WTC11 (cell line): ENCODE measurements around the gene PKP1. TPM values are rescaled to one million over a fixed set of nuclear protein-coding genes. Genes with fewer than 3 reads are reported as not detected.

Experiments used
- ATAC-seq: fragments of 200-7000 bp; cut with Tn5 transposase; 2 replicates; pipeline ENCODE4 v1.10.0; 2021; ENCODE audit warnings: mild to moderate bottlenecking, moderate library complexity
- CTCF ChIA-PET: fragments of 300-600 bp; sonication (Branson Sonifier 250); formaldehyde crosslinking; loops from one replicate; lab custom pipeline; 2021; ENCODE audit warnings: antibody characterized with exemption; lab: Charles Lee
- POLR2A ChIA-PET: fragments of 350-600 bp; sonication (Branson Sonifier 250); formaldehyde crosslinking; loops from one replicate; lab custom pipeline; 2021; ENCODE audit warnings: antibody characterized with exemption; lab: Charles Lee
- DNase-seq: peaks from one replicate; pipeline ENCODE4 v3.0.0; 2021; ENCODE audit warnings: low spot score
- H3K27ac Mint-ChIP-seq: 2 replicates; pipeline ENCODE4 v1.8.0; 2021; ENCODE audit warnings: mixed read lengths
- H3K27me3 Mint-ChIP-seq: 2 replicates; pipeline ENCODE4 v1.8.0; 2021; ENCODE audit warnings: low read depth, mild to moderate bottlenecking, moderate library complexity, mixed read lengths
- H3K36me3 Mint-ChIP-seq: 2 replicates; pipeline ENCODE4 v1.8.0; 2021; ENCODE audit warnings: mixed read lengths
- H3K4me1 Mint-ChIP-seq: 2 replicates; pipeline ENCODE4 v1.8.0; 2022; ENCODE audit warnings: mixed read lengths
- H3K4me3 Mint-ChIP-seq: 2 replicates; pipeline ENCODE4 v1.8.0; 2021; ENCODE audit warnings: mild to moderate bottlenecking, moderate library complexity, mixed read lengths
- H3K9me3 Mint-ChIP-seq: 2 replicates; pipeline ENCODE4 v1.8.0; 2021; ENCODE audit warnings: mixed read lengths
- CTCF ChIP-seq: fragments of 200-600 bp; IDR thresholded peaks from 2 replicates; pipeline ENCODE4 v1.8.0; 2022; ENCODE audit warnings: antibody characterized with exemption
- EMX1 ChIP-seq: fragments of 250-450 bp; sonication (Bioruptor Pico); IDR thresholded peaks from 2 replicates; pipeline ENCODE4 v1.8.0; 2021; ENCODE audit warnings: mild to moderate bottlenecking
- GTF2I ChIP-seq: fragments of 250-450 bp; sonication (Bioruptor Pico); conservative IDR thresholded peaks from 2 replicates; pipeline ENCODE4 v1.4.0; 2021; ENCODE audit warnings: mild to moderate bottlenecking
- MLX ChIP-seq: sonication (generic); formaldehyde crosslinking; IDR thresholded peaks from 2 replicates; pipeline ENCODE4 v1.8.1; 2023; ENCODE audit warnings: mild to moderate bottlenecking, missing genetic modification reagents, moderate library complexity
- MXD4 ChIP-seq: fragments of 250-450 bp; sonication (Bioruptor Pico); IDR thresholded peaks from 2 replicates; pipeline ENCODE4 v1.8.0; 2021; ENCODE audit warnings: mild to moderate bottlenecking, moderate library complexity, borderline replicate concordance
- NR1H2 ChIP-seq: sonication (generic); formaldehyde crosslinking; IDR thresholded peaks from 2 replicates; pipeline ENCODE4 v1.9.0; 2021; ENCODE audit warnings: mild to moderate bottlenecking, moderate library complexity, missing genetic modification reagents
- PREB ChIP-seq: sonication (generic); formaldehyde crosslinking; IDR thresholded peaks from 2 replicates; pipeline ENCODE4 v1.8.1; 2022; ENCODE audit warnings: mild to moderate bottlenecking, missing genetic modification reagents, moderate library complexity, borderline replicate concordance
- PRRX2 ChIP-seq: fragments of 250-450 bp; sonication (Bioruptor Pico); IDR thresholded peaks from 2 replicates; pipeline ENCODE4 v1.8.0; 2021; ENCODE audit warnings: mild to moderate bottlenecking
- RELA ChIP-seq: sonication (generic); formaldehyde crosslinking; IDR thresholded peaks from 2 replicates; pipeline ENCODE4 v1.8.1; 2022; ENCODE audit warnings: missing genetic modification reagents, mild to moderate bottlenecking, borderline replicate concordance
- RORB ChIP-seq: fragments of 250-450 bp; sonication (Bioruptor Pico); IDR thresholded peaks from 2 replicates; pipeline ENCODE4 v1.9.0; 2021; ENCODE audit warnings: mild to moderate bottlenecking
- ZNF281 ChIP-seq: sonication (generic); formaldehyde crosslinking; IDR thresholded peaks from 2 replicates; pipeline ENCODE4 v1.8.0; 2023; ENCODE audit warnings: mild to moderate bottlenecking, missing genetic modification reagents
- ZNF317 ChIP-seq: sonication (generic); formaldehyde crosslinking; IDR thresholded peaks from 2 replicates; pipeline ENCODE4 v1.8.1; 2023; ENCODE audit warnings: low read depth, mild to moderate bottlenecking, moderate library complexity, missing genetic modification reagents, borderline replicate concordance
- ZNF396 ChIP-seq: fragments of 250-450 bp; sonication (Bioruptor Pico); IDR thresholded peaks from 2 replicates; pipeline ENCODE4 v1.8.0; 2021; ENCODE audit warnings: mild to moderate bottlenecking, moderate library complexity, borderline replicate concordance
- ZNF425 ChIP-seq: fragments of 250-450 bp; sonication (Bioruptor Pico); conservative IDR thresholded peaks from 2 replicates; pipeline ENCODE4 v1.9.0; 2021; ENCODE audit warnings: mild to moderate bottlenecking
- total RNA-seq: library from RNA; stranded (reverse); gene quantifications from 3 replicates; pipeline ENCODE4 v1.2.3, GENCODE V29; 2021

The PKP1 gene
- total RNA-seq, 1 experiment from 2014 or later = 0.24 TPM

GRCh38 chr1:201252944-201253371, 30.3 kb upstream of the PKP1 start:
- H3K36me3 Mint-ChIP-seq = no peaks in the 10 kb centered on the region
- H3K9me3 Mint-ChIP-seq = no peaks in the 10 kb centered on the region
- ATAC-seq (no peak), DNase-seq (no peak)
- CTCF ChIA-PET = interaction anchor here (2.5 kb wide), 1 partner anchor 37 kb away, joined by 12 read pairs; no protein-coding TSS in a partner anchor
- TF ChIP-seq ZNF317 (CRISPR knock-in tag) (no peak), ZNF396 (CRISPR knock-in tag) (no peak), RELA (no peak), CTCF (no peak), NR1H2 (no peak)
- POLR2A ChIA-PET = no interaction called here
- H3K27ac Mint-ChIP-seq = no peak overlapping the region
- H3K27me3 Mint-ChIP-seq = no peaks in the 10 kb centered on the region; the same call in 1 of the 2 replicates
- H3K4me1 Mint-ChIP-seq = no peaks in the 10 kb centered on the region
- H3K4me3 Mint-ChIP-seq = no peak overlapping the region

- CTCF ChIA-PET = interaction anchor here (1.2 to 2.5 kb wide), 11 partner anchors 31 to 281 kb away, joined by 3 to 80 read pairs (median 9); no protein-coding TSS in a partner anchor
- H3K27me3 Mint-ChIP-seq = no peaks in the 10 kb centered on the region; the same call in 1 of the 2 replicates
- TF ChIP-seq EMX1 (CRISPR knock-in tag) (no peak), MXD4 (CRISPR knock-in tag) (no peak), ZNF281 (CRISPR knock-in tag) (no peak), ZNF425 (CRISPR knock-in tag) (no peak), PRRX2 (CRISPR knock-in tag) (no peak), GTF2I (CRISPR knock-in tag) (no peak), RORB (CRISPR knock-in tag) (no peak), MLX (no peak), PREB (CRISPR knock-in tag) (no peak)
Observed at GRCh38 chr1:201253411-201253810, 29.9 kb upstream of the PKP1 start.

More at GRCh38 chr1:201253411-201253810, 29.9 kb upstream of the PKP1 start:
- ATAC-seq = no peak
- Mint-ChIP-seq H3K27ac (no peak overlapping the region), H3K9me3 (no peaks in the 10 kb centered on the region), H3K36me3 (no peaks in the 10 kb centered on the region), H3K4me3 (no peak overlapping the region), H3K4me1 (no peaks in the 10 kb centered on the region)
- POLR2A ChIA-PET = no interaction called here
- DNase-seq = no peak
